GM12873 (cell line): Measurements from ENCODE around the gene CDC14A.

Source experiments
- TF ChIP-seq, protein P1 (sequence below): IDR thresholded peaks from 2 replicates; pipeline ENCODE4 v1.5.1; 2012; ENCODE audit warnings: low read depth, mild to moderate bottlenecking, moderate library complexity, low read length, control low read depth; ENCODE audit not compliant: insufficient read depth; ENCODE audit errors: missing control alignments

CDC14A gene

DNA sequence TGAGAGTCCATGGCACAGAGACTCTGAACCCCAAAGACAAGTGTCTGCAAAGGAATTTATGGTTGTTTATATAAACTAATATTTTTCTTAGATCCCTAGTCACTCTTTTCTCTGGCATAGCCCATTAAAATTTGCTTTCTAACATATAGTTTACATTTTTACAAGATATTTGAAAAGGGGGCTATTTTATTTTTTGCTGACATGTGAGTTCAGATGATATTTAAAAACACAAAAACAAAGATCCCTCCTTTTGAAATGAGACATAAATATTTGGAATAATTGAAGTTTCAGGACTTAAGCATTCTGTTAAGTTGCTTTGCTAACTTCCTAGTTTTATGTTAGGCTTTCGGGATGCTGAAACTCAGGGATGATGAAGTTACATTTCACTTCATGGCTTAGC lies 86.1 kb downstream of the CDC14A start:
- TF ChIP-seq, protein P1, sequence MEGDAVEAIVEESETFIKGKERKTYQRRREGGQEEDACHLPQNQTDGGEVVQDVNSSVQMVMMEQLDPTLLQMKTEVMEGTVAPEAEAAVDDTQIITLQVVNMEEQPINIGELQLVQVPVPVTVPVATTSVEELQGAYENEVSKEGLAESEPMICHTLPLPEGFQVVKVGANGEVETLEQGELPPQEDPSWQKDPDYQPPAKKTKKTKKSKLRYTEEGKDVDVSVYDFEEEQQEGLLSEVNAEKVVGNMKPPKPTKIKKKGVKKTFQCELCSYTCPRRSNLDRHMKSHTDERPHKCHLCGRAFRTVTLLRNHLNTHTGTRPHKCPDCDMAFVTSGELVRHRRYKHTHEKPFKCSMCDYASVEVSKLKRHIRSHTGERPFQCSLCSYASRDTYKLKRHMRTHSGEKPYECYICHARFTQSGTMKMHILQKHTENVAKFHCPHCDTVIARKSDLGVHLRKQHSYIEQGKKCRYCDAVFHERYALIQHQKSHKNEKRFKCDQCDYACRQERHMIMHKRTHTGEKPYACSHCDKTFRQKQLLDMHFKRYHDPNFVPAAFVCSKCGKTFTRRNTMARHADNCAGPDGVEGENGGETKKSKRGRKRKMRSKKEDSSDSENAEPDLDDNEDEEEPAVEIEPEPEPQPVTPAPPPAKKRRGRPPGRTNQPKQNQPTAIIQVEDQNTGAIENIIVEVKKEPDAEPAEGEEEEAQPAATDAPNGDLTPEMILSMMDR, result no peak

DNA sequence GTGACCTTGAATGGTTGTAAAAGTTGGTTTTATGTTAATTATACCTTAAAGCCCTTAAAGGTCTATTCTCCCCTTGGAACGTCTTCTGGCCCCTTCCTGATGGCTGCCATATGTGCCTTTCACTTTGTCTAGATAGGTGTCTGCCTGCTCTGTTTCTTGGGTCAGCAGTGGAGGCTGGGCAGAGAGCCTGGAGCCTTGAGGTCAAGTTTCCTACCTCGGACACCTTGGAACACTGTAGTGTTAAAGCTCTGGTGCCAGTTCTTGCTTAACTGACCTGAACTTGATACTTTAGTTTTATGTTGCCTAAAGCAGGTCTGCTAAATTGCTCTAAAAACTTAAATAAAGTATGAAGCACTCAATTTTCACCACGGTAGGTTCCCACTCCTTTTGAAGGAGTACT lies 86.5 kb downstream of the CDC14A start:
- TF ChIP-seq, protein P1, result no peak

DNA sequence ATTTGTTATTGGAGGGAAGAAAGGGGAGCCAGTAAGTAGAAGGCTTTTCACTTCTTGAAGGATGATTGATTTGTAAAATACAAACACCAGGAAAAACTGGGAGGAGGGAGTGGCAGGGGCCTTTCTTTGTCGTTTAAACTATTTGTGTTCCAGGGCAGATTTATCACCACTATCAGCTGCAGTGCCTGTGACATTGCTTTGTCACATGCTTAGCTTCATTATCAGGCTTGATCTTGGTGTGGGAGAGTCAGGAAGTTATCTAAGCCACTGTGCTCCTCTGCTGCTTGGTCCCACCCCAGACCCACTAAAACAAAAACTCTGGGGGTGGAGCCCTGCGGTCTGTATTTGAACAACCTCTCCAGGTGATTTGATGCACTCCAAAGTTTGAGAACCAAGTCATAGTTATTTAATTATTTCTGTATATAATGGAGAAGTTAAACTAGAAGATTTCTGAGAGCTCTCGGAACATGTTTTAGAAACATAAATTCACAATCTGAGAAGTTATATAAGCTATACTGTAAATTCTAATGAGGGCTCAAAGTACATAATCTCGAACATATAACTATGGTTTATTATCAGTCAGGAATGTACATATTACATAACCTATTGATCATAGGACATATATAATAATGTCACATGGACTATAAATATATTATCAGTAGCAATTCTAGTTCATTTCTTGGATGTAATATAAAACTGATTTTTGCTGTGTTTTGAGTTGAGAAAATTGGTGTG lies 87.9 kb downstream of the CDC14A start:
- TF ChIP-seq, protein P1, result no peak

DNA sequence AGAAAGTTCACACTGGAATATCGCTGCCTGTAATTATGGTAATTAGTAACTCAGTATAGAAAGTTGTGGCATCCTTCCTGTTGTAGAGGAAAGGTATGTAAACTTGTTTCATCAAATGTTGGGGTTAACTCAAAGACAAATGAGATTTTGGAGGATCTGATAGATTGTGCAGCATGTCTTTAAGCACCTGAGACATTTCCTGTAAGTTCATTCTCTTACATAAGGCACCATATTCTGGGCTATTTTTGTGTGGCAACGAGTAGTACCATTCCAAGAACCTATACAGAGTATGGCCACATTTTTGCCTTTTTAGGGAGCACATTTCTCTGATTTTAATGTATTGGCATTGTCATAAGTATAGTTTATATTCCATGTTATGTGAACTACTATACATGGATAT lies 88.8 kb downstream of the CDC14A start:
- TF ChIP-seq, protein P1, result no peak

DNA sequence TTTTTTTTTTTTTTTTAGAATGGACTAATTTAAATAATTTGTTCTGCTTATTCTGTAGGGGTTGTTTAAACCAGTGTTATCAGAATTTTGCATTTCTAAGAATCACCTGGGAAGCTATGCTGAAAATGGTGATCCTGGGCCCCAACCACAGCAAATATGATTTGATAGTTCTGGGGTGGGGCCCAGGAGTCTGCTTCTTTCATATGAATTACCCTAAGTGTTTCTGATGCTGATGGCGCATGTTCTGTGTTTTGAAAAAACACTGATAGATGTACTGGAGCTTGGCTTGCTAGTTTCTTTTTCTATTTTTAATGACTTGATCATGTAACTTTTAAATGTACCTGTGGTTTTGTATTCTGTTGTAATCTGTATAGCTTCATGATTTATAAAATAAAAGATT lies 89.3 kb downstream of the CDC14A start:
- TF ChIP-seq, protein P1, result no peak

DNA sequence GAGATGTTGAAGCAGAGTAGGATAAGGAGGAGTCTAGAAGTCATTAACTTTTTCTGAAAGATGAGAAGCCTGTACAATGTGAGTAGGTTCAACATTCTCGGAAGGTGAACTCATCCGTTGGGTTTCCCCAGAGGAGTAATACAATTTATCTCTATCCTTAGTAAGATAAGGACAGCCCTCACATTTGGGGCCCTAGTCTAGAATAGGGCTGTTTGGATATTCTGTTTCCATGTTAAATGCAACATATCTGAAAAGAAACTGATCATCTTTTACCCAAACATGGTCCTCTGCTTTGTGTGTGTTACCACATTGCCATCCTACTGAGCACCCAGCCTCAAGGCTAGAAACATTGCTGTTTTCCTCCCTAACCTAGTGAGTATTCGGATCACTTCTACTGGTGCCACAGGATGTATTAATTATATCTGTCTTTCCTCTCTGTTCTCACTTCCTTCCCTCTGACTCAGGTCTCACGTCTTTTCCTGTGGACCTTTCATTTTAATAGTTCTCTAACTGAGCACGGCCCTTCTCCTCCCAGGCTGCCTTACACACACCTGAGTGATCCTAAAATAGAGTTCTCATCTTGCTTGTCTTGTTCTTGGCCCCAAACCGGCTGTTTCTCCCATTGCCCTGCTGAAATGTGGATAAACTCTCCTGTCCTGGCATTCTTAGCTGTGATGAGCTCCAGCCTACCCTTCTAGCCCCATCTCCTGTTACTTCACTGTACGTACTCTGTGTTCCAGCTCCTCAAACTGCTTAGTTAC lies 91.7 kb downstream of the CDC14A start:
- TF ChIP-seq, protein P1, result no peak

DNA sequence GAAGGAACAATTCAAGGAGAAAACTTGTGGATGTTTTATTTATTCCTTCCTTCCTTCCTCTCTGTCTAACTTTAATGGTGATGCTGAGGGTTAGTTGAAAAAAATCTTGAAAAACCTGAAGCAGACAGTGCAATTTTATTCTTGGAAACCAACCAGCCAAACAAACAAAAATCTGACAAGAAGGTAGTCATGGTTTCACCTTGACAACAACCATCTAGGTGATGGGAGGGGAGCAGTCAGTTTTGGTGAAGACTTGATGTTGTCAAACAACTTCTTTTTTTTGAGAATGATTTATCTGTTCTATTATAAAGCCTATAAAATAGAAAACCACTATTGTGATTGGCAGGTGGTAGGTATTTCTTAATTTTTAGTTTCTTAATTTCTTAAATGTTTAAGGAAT lies 93.3 kb downstream of the CDC14A start:
- TF ChIP-seq, protein P1, result no peak
